Measurements from ENCODE around the gene FN1.

FN1 gene

DNA sequence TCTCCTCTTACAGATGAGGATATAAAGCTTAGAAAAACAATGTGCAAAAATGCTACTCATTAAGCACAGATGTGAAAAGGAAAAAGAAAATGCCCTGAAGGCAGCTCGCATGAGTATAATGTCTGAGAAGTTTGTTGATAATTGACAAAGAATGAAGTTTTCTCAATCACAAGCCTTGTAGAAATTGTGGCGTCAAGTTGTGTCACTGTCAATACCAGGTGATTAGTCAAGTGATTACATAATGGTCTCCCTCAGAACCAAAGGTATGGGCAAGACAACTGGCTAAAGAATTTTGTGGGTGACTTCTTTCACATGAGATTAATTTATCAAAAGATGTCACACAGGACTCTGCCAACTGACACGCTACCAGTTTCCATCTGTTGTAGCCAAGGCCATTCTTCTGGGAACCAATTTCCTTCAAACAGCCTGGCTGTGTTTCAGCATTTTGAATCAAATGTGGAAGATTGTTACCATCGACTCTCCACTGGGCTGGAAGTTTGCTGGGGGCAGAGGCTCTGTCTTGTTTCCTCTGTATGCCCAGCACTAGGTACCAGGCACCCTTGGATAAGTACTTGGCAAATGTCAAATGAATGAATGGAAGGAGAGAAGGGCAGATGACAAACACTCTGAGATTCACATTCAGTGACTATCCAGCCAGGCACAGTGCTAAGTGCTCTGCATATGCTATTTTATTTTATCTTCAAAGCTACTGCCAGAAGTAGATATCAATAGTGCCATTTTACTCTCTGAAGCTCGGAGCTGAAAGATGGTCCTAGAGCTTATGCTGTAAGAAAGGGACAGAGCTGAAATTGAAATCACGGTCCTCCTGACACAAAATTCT, 5.9 kb upstream of the FN1 start:
- DNase-seq: no peak

DNA sequence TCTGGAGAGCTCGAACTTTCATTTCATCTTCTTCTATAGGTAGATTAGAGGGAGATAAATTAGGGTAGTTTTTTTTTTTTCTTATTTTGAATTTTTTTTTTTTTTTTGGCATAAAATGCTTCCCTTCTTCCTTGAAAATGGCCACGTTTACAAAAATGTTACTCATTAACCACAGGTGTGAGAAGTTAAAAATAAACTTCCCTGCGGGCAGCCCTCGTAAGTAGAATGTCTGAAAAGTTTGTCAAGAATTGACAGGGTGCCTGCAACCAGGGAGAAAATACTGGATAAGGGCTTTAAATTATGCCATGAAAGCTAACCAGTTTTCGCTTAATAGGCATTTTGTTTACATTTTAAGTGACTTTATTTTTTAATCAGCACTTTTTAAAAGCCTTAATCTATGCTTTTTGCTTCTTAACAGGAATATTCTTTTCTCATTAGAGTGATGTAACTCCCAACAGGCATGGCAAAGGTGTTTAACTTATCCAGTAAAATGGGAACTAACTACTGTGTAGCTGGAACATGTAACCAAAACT, 4.2 kb upstream of the FN1 start:
- DNase-seq: no peak

DNA sequence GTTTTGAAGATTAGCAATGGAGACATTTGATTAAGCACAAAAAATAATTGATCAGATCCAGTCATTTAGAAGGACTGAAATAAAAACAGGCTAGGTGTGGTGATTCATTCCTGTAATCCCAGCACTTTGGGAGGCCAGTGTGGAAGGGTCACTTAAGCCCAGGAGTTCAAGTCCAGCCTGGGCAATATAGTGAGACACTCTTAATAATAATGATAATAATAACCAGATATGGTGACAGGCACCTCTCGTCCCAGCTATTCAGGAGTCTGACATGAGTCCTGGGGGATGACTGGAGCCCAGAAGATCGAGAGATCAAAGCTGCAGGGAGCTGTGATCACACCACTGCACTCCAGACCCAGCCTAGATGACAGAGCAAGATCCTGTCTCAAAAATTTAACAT, 3.5 kb upstream of the FN1 start:
- DNase-seq: no peak

DNA sequence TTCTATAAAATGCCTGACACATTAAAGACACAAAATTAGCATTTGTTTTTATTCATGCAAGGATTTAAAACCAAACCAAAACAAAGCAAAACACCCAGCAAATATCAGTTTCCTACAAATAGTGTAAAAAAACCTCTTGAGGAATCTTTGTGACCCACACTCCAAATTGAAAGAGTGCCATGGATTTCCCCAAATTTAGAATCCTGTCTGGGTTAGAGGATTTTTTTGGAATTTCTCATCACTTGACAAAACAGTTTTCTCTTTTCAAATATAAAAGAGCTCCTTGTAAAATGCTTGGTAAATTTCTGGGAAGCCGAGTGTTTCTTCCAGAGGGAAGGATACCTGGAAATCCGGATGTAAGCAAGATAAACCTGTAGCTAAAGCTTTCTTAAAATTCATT, 1.7 kb upstream of the FN1 start:
- no peak for DNase-seq

DNA sequence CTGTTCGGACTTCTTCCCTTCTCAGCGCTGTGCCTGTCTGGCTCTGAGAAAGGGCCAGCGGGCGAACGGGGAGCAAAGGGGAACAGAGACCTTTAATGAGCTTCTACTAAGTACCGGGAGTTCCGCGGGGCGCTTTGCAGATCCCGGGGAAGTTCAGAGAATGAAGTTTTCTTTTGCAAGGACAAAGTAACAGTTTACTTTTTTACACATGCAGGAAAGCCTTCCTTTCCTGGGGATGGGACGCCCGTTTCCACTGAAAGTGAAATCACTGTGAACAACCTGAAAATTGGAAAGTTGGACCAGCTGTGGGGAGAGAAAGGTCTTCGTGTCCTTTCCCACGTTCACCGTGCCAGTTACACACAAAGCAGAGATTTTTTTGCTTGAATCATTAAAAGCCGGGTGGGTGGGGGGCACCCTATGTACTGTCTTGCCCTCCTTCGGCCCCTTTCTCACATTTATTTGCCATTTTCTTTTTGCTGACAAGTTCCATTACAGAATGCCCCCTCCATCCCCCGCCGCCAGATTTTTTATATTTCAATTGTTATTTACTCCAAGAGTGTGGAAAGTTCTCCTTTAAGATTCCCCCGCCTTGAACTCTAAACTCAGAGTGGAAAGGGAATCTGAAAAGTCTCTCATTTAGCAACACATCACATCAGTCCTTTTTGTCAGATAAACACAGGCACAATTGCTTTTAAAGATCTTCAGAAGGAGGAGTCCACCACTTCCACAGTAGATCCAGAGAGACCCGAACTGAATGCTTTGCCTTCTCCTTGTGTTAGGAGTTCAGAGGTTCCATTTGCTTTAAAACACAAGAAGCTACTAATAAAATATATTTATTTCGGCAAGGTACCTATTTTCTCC, 1.1 kb upstream of the FN1 start:
- DNase-seq: peak; percentile 26

DNA sequence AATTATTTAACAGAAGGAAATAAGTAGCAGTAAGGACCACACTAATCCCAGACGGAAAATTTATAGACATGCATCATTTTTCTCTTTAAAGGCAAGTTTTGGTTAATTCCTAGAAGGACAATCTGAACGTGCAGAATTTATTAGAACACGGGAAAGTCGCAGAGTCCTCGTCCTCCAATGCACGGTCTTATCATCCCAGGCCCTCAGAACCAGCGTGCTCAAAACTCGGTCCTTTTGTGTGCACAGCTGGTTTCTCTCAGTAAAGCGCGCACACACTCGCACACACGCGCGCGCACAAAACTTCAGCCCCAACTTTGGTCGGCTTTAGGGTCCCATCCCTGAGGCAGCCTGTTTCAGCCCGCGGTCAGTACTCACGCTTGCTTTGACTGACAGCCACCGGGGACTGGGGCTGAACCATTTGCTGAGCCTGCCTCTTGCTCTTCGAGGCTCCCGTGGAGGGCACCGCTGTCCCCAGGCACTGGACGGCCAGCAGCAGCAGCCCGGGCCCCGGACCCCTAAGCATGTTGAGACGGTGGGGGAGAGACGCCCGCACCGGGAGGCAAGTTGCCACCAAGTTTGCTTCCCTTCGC, 493 bp downstream of the FN1 start:
- peak; percentile 54 for DNase-seq

DNA sequence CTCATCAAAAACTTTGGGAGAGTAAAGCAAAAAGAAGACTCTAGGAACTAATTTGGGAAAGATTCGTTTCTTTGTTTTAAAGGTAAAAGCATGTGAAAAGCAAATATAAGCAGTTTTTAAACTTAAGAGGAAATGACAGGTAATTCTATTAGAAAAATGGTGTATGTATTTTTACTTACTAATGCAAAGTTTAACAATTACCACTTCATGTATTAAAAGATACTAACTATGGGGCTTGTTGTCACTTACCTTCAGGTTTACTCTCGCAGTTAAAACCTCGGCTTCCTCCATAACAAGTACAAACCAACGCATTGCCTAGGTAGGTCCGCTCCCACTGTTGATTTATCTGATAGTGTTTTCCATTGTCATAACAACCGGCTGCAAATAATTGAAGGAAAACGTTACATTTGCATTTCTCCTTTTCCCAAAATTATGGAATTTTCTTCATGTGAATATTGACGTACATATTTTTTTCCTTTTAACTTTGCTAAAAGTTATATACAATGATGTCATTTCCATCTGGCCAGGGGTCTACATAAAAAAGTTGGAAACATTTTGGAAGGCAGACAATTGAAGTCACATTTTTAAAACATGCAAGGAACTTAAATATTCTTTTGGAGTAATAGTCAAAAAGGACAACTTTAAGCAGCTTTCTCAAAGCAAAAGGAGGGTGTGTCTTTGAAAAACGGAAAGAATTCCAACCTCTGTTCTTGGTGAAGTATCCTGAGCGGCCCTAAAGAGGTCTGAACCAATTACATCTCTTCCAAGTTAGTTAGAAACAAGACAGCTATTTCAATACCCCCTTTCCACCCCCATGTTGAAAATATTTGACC, 1.2 kb downstream of the FN1 start:
- no peak for DNase-seq

DNA sequence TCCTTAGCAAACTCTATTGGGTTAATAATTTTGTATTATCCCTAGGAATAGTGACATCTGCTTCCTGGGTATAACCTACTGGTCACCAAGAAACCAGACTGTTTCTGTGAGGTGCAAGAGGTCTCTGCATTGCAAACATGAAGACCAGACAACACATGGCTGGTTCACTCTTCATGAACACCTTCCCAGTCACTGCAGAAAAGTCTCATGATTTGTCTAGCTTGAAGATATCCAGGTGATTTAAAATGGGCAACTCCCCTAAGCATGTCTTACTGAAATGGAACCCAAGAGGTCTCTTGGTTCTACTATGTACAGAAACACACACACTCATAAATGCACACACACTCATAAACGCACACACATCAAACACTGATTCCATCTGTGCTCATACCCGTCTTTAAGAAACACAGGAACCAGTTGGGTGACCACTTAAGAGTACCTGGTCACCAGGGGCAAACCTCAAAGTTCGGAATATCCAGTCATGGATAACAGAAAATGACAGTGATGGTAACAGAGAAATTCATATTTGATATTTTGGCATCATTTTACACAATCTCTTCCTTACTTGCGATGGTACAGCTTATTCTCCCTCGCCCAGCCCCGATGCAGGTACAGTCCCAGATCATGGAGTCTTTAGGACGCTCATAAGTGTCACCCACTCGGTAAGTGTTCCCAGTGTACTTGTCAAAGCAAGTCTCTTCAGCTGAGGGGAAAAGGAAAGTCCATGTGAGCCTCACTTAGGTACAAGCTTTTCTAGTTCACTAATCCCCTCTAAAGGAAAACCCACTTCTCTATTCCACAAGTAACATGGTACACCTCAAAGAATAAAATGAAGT, 2.9 kb downstream of the FN1 start:
- no peak for DNase-seq

DNA sequence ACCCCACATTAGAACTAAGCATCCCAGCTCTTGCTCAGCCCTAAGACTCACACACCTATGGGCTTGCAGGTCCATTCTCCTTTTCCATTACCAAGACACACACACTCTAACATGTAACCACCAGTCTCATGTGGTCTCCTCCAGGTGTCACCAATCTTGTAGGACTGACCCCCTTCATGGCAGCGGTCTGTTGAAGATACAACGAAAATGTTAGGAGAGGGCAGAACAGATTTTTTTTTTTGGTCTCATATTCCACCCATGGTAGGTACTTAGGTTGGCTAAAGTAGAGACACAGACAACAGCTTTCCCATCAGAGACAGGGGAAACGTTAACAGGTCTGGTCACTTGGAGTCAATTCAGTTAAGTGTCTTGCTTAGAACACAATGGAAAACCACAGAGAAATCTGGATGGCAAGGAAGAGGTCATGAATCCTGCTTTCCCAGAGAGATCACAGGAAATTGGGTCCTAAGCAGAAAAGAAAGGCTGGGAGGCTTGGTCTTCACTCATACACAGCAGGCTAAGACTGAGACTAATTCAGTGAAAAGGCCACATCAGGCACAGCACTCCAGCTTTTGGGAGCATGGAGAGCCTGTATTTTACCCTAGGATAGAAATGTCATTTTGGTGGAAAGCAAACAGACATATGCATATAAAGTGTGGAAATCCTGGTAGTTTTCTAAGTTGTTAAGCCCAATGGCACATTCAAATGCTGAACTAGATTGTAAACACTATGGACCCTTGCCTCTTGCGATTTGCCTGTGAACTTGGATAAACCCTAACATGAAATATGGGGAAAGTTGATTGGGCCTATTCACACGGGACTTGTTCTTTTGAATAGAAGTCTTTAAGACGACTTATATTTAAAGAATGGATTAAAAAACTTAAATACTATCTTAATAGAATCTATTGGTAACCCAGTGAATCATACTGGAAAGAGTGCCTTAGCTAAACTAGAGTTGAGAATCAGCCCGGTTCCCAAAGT, 3.8 kb downstream of the FN1 start:
- no peak for DNase-seq

DNA sequence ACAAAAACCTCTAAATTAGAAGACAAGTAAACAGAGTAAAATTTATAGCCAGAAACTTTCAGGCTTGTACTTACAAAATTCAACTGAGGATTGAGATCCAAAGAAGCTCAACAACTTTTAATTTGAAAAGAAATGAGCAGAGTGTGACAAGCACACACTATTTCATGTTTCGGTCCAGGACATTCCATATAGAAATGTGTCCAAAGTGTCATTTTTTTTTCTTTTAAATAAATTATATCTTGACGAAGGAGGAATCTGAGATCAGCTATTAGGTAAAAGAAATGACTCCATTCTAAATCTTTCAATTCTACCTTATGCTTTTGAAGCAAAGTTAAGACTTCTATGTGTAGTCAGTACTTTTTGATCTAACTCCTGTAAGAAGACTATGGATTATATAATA, 4.6 kb downstream of the FN1 start:
- no peak for DNase-seq

DNA sequence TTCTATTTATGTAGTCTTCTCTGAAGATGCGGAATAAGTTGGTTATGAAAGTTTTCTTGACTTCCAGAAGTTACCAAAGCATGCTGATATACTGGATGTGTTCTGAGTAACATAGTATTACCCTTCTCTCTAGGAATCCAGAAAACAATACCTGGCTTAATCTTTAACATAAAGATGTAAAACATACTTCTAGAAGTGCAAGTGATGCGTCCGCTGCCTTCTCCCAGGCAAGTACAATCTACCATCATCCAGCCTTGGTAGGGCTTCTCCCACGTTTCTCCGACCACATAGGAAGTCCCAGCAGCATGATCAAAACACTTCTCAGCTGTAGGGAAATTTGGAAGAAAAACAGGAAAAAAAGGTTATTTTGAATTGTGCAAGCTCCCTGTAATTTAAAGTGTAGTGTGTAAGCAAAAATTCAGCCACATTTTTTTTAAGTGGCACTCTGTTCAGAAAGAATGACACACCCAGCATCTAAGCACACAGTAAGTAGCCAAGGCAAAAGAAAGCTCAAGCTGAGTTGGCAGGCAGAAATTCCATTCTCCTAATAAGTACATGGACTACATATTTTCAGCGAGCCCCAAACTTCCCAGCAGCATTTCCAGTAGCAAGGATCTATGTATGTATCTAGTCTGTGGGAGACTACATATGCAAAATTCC, 5.2 kb downstream of the FN1 start:
- no peak for DNase-seq

DNA sequence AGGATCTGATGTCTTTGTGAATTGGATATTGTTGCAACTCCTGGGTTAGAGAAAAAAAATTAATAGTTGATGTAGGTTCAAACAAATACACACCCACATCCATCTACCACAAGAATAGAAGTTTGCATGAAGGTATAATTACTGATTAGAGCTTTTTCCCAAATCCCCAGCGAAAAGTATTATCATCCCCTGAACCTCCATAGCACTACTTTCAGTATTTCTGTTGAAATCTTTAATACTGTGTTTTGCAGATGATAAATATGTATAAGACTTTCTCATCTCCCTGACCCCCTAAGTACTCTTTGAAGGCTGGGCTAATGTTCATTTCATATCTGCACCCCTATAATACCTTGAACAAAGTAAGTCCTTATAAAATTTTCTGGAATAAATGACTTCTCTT, 6.4 kb downstream of the FN1 start:
- DNase-seq: no peak

DNA sequence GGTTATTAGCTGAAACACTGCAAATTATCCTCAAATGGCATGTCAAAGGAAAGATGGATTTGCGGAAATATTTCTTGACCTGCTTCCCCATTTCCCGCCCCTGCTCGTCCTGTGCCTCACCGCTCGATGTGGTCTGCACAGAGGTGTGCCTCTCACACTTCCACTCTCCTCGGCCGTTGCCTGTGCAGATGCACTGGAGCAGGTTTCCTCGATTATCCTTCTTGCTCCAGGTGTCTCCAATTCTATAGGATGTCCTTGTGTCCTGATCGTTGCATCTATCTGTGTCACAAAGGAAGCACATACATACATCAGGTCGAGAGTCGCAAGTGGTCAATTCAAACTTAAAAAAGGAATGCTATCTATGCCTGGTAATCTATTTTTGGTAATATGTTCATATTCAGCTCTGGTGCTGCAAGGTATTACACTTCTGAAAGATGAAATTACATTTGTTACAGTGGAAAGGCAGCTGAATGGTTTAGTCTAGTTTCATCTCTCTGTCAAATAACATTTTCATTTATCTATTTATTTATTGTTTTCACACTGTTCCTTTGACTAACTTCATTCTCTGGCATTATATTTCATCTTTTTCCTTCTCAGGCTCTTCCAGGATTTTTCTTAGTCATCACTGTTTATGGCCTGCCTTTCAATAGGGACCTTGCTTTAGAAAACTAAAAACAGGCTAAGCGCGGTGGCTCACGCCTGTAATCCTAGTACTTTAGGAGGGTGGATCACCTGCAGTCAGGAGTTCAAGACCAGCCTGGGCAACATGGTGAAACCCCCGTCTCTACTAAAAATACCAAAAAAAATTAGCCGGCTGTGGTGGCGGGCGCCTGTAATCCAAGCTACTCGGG, 7.6 kb downstream of the FN1 start:
- DNase-seq: no peak

DNA sequence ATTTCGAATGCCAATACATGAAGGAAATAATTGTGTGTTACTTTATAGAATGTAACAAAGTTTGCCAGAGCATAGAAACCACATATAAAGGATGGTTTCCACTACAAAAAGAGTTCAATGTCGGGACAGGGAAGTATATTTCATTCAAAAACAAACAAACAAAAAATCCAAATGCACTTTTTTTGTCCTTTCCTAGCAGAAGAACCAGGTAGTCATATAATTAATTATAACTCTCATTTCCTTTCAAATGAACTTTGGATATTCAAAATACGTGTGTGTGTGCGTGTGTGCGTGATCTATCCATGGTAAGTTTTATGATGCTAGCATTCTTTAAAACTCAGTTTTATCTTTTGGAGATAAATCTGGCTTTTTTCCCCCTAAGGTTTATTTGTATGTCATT, 8.3 kb downstream of the FN1 start:
- no peak for DNase-seq

DNA sequence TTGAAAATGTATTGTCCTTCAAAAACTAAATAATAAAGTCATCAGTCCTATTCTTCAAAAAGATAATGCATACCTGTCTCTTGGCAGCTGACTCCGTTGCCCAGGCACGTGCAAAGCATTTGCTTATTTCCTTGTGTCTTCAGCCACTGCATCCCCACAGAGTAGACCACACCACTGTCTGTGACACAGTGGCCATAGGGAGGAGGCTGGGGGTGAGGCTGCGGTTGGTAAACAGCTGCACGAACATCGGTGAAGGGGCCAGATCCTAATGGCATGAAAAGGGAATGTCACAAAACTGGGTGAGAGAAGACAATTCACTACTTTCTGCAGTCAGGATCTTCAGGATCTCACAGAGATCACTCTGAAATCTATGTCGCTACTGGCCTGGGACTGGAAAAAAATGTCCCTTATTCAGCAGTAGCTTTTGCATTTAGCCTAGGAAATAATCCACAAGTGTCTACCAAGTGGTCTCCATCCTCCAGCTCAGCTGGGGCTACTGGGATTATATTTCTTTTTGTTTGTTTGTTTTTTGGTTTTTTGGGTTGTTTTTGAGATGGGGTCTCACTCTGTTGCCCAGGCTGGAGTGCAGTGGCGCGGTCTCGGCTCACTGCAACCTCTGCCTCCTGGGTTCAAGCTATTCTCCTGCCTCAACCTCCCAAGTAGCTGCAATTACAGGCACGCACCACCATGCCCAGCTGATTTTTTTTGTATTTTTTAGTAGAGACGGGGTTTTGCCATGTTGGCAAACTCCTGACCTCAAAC, 10.7 kb downstream of the FN1 start:
- DNase-seq: no peak

DNA sequence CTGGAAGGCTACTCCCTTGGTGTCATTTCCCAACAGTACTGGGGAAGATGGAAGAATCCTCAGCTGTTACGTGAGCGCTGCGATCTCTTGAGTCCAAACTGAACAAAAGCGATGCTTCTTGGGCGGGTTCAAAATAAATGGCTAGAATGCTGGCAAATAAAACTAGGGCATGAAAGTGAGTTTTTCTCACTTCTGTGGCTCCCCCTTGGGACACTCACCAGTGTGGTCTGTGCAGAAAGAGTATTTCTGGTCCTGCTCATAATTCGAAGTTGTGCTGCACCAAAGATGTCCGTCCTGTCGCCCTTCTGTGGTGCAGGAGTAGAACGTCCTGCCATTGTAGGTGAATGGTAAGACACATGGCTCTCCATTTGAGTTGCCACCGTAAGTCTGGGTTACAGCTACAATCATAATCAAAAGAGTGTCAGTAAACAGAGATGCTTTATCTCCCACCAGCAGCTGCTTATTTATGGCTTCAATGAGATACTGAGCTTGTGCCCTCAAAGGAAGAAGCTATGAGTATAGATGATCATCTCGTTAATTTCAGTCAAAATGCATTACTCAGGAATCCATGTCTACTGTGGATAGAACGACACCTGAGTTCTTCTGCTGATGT, 11.8 kb downstream of the FN1 start:
- no peak for DNase-seq

DNA sequence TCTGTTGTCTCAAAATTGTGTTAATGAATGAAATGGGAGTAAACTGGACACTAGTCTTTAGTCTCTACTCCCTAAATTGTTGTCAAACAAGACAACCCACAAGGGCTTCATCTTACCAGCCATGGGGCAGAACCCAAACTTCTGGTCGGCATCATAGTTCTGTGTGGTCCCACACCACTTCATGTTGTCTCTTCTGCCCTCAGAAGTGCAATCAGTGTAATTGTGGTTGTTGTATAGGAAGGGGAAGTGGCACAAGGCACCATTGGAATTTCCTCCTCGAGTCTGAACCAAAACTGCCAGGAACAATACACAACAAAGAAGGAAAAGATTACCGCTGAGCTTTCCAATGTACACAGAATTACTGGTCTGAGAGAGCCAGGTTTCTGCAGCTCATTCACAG, 12.6 kb downstream of the FN1 start:
- DNase-seq: no peak

DNA sequence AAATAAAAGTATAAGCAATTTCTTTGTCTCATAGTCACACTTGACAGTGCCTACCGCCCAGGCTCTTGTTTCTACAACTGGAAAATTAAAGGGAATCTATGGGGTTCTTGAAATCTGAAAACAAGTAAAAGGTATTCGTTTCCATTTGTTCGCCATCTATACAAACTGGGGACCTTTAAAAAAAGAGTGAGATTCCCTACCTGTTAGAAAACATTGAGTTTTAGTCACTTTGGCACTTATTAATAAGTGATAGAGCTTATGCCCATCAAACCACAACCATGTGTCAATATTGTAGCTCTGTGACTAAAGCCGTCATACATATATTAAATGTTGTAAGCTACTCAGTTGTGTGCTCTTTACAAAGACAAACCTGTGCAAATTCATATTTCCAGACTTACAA, 13.2 kb downstream of the FN1 start:
- no peak for DNase-seq

Measured in NCI-H82 (cell line).